SK-N-SH treated with all-trans-retinoic acid at 6 μM for 48 hours (cell line): ENCODE results near the gene ACTBL2.

Experiments
- GLIS3 ChIP-seq: fragments of 250-450 bp; sonication (Bioruptor Pico); IDR thresholded peaks from 2 replicates; pipeline ENCODE4 v1.5.0; 2020; ENCODE audit warnings: mild to moderate bottlenecking, moderate library complexity
- TCF4 ChIP-seq: fragments of 250-450 bp; sonication (Bioruptor Pico); IDR thresholded peaks from 2 replicates; pipeline ENCODE4 v1.8.0; 2021; ENCODE audit warnings: mild to moderate bottlenecking, moderate library complexity, borderline replicate concordance
- ZFP3 ChIP-seq: fragments of 250-450 bp; sonication (Bioruptor Pico); IDR thresholded peaks from 2 replicates; pipeline ENCODE4 v1.5.0; 2020; ENCODE audit warnings: mild to moderate bottlenecking, moderate library complexity
- ZNF8 ChIP-seq: fragments of 450-650 bp; formaldehyde crosslinking; IDR thresholded peaks from 2 replicates; pipeline ENCODE4 v1.5.0; 2020; ENCODE audit warnings: mild to moderate bottlenecking, moderate library complexity
- TF ChIP-seq, protein P1 (sequence below): fragments of 250-450 bp; sonication (Bioruptor Pico); IDR thresholded peaks from 2 replicates; pipeline ENCODE4 v1.8.0; 2020; ENCODE audit warnings: mild to moderate bottlenecking, moderate library complexity, borderline replicate concordance
- TF ChIP-seq, protein P2 (sequence below): fragments of 250-450 bp; sonication (Bioruptor Pico); IDR thresholded peaks from 2 replicates; pipeline ENCODE4 v1.5.0; 2020; ENCODE audit warnings: mild to moderate bottlenecking, moderate library complexity
- TF ChIP-seq, protein P3 (sequence below): fragments of 250-450 bp; sonication (Bioruptor Pico); IDR thresholded peaks from 2 replicates; pipeline ENCODE4 v1.5.1; 2021; ENCODE audit warnings: mild to moderate bottlenecking, moderate library complexity
- TF ChIP-seq, protein P4 (sequence below): fragments of 250-450 bp; sonication (Bioruptor Pico); IDR thresholded peaks from 2 replicates; pipeline ENCODE4 v1.5.1; 2020; ENCODE audit warnings: low read depth, mild to moderate bottlenecking, moderate library complexity

DNA sequence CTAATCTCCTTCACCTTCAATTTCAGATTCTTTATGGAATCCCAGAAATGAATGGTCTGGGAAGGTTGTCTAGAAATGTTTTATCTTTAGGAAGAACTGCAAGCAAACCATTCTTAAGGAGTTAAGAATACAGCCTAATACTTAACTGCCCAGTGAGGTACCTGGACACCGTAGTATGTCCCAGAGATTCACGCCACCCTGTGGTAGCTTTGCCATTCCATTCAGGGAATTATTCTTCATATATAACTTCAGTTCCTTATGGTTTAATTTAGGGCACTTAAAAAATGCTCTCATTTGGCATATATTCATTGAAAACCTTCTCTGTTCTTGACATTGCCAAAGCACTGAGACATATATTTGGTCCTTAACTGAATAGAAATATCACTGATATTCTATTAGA lies 49.7 kb downstream of the ACTBL2 start:
- no peak for TF ChIP-seq TCF4 (CRISPR knock-in tag)
- TF ChIP-seq, protein P1, sequence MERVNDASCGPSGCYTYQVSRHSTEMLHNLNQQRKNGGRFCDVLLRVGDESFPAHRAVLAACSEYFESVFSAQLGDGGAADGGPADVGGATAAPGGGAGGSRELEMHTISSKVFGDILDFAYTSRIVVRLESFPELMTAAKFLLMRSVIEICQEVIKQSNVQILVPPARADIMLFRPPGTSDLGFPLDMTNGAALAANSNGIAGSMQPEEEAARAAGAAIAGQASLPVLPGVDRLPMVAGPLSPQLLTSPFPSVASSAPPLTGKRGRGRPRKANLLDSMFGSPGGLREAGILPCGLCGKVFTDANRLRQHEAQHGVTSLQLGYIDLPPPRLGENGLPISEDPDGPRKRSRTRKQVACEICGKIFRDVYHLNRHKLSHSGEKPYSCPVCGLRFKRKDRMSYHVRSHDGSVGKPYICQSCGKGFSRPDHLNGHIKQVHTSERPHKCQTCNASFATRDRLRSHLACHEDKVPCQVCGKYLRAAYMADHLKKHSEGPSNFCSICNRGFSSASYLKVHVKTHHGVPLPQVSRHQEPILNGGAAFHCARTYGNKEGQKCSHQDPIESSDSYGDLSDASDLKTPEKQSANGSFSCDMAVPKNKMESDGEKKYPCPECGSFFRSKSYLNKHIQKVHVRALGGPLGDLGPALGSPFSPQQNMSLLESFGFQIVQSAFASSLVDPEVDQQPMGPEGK (CRISPR knock-in tag) = no peak
- TF ChIP-seq, protein P2, sequence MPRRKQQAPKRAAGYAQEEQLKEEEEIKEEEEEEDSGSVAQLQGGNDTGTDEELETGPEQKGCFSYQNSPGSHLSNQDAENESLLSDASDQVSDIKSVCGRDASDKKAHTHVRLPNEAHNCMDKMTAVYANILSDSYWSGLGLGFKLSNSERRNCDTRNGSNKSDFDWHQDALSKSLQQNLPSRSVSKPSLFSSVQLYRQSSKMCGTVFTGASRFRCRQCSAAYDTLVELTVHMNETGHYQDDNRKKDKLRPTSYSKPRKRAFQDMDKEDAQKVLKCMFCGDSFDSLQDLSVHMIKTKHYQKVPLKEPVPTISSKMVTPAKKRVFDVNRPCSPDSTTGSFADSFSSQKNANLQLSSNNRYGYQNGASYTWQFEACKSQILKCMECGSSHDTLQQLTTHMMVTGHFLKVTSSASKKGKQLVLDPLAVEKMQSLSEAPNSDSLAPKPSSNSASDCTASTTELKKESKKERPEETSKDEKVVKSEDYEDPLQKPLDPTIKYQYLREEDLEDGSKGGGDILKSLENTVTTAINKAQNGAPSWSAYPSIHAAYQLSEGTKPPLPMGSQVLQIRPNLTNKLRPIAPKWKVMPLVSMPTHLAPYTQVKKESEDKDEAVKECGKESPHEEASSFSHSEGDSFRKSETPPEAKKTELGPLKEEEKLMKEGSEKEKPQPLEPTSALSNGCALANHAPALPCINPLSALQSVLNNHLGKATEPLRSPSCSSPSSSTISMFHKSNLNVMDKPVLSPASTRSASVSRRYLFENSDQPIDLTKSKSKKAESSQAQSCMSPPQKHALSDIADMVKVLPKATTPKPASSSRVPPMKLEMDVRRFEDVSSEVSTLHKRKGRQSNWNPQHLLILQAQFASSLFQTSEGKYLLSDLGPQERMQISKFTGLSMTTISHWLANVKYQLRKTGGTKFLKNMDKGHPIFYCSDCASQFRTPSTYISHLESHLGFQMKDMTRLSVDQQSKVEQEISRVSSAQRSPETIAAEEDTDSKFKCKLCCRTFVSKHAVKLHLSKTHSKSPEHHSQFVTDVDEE (CRISPR knock-in tag) = no peak
- no peak for TF ChIP-seq ZFP3 (CRISPR knock-in tag)
- TF ChIP-seq GLIS3 = no peak
- TF ChIP-seq, protein P3, sequence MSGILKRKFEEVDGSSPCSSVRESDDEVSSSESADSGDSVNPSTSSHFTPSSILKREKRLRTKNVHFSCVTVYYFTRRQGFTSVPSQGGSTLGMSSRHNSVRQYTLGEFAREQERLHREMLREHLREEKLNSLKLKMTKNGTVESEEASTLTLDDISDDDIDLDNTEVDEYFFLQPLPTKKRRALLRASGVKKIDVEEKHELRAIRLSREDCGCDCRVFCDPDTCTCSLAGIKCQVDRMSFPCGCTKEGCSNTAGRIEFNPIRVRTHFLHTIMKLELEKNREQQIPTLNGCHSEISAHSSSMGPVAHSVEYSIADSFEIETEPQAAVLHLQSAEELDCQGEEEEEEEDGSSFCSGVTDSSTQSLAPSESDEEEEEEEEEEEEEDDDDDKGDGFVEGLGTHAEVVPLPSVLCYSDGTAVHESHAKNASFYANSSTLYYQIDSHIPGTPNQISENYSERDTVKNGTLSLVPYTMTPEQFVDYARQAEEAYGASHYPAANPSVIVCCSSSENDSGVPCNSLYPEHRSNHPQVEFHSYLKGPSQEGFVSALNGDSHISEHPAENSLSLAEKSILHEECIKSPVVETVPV (CRISPR knock-in tag) = no peak
- TF ChIP-seq, protein P4, sequence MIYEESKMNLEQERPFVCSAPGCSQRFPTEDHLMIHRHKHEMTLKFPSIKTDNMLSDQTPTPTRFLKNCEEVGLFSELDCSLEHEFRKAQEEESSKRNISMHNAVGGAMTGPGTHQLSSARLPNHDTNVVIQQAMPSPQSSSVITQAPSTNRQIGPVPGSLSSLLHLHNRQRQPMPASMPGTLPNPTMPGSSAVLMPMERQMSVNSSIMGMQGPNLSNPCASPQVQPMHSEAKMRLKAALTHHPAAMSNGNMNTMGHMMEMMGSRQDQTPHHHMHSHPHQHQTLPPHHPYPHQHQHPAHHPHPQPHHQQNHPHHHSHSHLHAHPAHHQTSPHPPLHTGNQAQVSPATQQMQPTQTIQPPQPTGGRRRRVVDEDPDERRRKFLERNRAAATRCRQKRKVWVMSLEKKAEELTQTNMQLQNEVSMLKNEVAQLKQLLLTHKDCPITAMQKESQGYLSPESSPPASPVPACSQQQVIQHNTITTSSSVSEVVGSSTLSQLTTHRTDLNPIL (CRISPR knock-in tag) = no peak
- TF ChIP-seq ZNF8 (CRISPR knock-in tag) = no peak
